ENCODE results near the gene TAF5L.

- TF ChIP-seq EZH2 (IDR thresholded peaks at IDR 0.05; ENCODE audit: insufficient read depth, poor library complexity, severe bottlenecking): no peak
- TF ChIP-seq EZH2phosphoT487 (IDR thresholded peaks at IDR 0.05; ENCODE audit: insufficient read depth, low read depth): no peak
Observed at GRCh38 chr1:229642376-229642775, 16.5 kb upstream of the TAF5L start.
